Stimulated activated CD4-positive, alpha-beta T cell treated with anti-CD3 and anti-CD28 coated beads, Interleukin-4, amount 100 ng/mL, for 48 hours (primary cell): ENCODE measurements around the gene RNU6-9.
"Not testable (repeated sequence)": the region's sequence is repeated elsewhere in the genome, so short reads cannot be mapped to it uniquely, and the experiment has no call there.

Experiments used
- DNase-seq, 2 donors: peaks; one replicate each; pipeline ENCODE4 v3.0.0-alpha.2; 2020; ENCODE audit warnings: low read depth in 2 of 2

The RNU6-9 gene

DNA sequence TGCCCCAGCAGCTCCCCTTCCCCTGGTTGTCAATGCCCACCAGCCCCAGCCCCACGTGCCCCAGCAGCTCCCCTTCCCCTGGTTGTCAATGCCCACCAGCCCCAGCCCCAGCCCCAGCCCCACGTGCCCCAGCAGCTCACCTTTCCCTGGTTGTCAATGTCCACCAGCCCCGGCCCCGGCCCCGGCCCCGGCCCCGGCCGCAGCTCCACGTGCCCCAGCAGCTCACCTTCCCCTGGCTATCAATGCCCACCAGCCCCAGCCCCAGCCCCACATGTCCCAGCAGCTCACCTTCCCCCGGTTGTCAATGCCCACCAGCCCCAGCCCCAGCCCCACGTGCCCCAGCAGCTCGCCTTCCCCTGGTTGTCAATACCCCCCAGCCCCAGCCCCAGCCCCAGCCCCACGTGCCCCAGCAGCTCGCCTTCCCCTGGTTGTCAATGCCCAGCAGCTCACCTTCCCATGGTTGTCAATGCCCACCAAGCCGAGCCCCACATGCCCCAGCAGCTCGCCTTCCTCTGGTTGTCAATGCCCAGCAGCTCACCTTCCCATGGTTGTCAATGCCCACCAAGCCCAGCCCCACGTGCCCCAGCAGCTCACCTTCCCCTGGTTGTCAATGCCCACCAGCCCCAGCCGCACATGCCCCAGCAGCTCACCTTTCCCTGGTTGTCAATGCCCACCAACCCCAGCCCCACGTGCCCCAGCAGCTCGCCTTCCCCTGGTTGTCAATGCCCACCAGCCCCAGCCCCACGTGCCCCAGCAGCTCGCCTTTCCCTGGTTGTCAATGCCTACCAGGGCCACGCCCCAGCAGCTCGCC lies 14.3 kb upstream of the RNU6-9 start:
- DNase-seq: not testable (repeated sequence)

DNA sequence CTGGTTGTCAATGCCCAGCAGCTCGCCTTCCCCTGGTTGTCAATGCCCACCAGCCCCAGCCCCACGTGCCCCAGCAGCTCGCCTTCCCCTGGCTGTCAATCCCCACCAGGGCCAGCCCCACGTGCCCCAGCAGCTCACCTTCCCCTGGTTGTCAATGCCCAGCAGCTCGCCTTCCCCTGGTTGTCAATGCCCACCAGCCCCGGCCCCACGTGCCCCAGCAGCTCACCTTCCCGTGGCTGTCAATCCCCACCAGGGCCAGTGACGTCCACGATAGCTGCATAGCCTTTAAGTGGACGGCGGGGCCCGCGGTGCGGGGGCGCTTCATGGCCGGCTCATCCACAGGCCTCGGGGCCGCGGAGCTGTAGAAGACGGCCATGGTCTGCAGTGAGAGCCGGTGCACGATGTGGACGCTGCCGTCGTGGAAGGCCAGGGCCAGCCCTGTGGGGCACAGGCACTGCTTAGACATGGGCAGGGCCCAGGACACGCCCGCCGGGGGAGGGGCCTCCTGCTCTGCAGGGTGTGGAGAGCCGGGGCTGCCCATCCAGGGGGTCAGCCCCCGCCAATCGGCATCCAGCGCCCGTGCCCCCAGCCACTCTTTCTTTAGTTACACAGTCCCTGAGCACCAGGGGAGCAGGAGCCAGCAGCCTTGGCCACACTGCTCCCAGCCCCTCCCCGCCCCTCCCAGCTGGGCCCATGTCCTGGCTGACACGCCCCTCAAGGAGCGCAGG lies 13.4 kb upstream of the RNU6-9 start:
- no peak for DNase-seq

DNA sequence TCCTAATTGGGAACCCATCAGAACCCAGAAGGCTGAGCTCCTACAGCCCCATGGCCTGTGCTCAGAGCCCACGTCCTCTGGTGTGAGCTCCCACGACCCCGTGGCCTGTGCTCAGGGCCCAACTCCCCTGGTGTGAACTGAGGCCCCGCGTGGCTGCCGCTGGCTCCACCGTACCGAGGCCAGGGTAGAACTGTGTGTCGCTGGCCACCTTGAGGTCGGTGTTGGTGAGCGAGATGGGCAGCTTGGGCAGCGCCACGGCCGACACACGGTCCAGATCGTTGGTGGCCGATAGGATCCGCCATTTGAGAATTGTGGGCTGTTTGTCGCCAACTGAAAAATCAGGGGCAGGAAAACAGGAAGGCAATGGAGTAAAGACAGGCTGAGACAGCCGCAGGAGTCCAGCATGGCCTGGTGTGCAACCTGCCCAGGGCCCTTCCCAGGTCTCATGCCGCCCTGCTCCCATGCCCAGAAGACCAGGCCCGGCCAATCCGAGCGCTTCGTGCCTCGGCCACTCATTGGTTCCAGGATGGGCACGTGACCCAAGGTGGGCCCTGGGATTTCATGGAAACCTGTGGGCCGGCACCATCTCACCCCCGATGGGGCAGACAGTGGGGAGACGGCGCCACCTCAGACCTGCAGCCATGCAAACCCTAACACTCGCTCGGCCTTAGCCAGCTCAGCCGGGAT lies 11.8 kb upstream of the RNU6-9 start:
- no peak for DNase-seq

DNA sequence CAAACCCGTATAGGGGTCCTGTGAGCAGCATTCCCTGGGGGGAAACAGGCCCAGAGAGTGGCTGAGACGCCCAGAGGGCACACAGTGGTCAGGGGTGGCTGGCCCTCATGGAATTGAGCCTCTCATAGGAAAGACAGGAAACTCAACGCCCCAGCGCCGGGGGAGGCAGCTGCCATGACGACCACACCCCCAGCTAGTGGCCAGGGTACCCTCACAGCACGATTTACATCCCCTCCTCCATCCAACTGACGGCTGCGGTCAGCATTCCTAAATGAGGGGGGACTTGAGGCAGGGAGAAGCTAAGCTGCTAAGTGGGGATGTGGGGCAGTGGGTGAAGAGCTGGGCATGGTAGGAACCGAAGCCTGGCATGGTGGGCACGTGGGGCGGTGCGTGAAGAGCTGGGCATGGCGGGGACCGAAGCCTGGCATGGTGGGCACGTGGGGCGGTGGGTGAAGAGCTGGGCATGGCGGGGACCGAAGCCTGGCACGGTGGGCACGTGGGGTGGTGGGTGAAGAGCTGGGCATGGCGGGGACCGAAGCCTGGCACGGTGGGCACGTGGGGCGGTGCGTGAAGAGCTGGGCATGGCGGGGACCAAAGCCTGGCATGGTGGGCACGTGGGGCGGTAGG lies 10.3 kb upstream of the RNU6-9 start:
- no peak for DNase-seq

DNA sequence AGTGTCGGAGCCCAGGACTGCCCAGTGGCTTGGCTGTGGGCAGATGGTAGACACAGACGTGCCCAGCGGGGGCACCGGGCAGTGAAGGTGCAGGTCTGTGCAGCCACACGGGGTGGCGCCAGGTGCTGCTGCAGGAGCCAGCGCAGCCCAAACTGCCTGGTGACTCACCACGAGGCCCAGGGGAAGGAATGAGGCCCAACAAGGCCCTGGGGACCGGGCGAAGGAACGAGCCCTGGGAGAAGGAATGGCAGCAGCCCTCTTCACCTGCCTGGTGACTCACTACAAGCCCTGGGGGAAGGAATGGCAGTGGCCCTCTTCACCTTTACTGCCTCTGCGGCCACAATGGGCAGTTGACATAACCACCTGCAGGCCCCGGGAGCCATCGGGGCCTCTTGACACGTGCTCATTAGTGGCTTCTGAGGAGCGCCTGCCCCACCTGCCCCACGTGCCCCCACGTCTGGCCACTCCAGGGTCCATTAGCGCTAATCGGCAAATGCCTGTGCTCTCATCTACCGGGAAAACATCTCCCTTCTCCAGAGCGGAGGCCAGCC lies 9.5 kb upstream of the RNU6-9 start:
- no peak for DNase-seq

DNA sequence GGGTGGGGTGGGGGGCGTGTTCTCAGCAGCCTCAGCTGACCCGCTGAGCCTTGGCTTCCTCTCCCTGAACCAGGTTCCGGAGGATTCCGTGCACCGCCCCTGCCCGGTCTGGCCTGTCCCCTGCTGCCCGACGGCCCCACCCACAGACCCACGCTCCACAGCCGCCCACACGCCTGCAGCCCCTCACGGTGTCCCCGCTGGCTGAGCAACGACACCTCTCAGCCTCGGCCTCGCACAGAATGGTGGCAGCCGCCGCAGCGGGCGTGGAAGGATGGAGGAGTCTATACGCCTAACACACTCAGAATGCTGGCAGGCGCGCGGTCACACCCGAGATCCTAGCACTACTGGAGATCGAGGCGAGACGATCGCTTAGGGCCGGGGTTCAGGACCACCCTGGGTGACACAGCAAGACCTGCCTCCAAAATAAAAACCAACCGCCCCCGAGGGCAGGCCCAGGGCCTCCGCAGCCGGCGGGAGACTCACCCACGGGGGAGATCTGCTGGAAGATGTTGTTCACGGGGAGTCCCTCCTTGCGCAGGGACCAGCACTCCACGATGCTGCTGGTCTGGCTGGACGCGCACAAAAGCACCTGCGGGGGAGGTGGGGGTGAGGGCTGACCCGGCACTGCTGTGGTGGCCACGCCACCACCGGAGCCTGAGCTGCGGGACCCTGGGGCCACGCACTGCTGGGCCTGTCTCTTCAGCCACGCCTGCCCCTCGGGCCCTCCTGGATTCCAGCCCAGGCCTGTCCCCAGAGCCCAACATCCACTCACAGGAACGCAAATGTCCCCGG lies 8.7 kb upstream of the RNU6-9 start:
- no peak for DNase-seq

DNA sequence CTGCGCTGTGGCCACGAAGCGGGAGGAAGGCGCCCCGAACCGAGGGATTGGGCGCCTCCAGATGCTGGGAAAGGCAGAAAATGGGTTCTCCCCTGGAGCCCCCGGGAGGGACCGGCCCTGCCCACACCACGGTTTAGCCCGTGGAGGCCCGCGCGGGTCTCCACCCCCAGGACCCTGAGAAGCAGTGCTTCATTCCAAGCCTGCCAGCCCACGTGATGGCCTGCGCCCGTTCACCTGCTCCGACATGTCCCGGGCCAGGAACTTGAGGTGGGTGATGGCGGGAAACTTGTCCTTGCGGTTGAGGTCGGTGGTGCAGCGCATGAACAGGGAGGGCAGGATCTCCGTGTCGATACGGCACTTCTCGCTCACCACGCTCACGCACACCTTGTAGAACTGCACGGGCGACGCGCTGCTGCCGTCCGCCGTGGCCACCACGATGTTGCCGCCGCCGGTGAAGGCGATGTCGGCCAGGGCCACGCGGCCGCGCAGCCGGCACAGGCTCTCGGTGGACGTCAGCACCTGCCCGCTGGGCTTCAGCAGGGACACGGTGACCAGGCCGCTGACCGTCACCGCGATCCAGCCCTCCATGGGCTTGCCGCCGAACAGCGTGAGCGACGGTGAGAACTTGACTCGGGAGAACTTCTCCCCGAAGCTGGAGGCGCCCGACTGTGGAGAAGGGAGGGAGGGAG lies 7.6 kb upstream of the RNU6-9 start:
- no peak for DNase-seq

DNA sequence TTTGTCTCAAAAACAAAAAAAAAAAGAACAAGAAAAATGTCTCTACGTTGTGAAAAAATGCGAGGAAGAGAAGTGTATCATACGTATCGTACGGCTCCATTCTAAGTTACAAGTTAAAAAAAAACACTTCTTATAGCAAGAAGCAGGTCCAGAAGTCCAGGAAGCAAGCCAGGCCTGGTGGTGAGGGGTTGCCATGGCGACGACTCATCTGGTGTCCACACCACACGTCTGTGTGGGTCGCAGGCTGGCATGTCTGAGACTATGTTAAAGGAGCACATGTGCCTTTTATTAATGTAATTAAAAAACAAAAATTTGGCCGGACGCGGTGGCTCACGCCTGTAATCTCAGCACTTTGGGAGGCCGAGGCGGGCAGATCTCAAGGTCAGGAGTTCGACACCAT lies 6.2 kb upstream of the RNU6-9 start:
- no peak for DNase-seq

DNA sequence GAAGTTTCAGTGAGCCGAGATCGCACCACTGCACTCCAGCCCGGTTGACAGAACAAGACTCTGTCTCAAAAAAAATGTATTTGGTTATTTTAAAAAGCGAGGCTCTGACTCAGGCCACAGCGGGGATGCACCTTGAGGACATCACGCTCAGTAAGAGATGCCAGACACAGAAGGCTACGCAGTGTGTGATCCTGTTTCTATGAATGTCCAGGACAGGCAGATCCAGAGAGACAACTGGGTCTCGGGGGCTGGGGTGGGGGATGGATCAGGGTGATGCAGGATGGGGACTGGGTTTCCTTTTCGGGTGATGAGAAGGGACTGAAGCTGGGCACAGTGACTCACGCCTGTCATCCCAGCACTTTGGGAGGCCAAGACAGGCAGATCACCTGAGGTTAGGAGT lies 5.7 kb upstream of the RNU6-9 start:
- DNase-seq: no peak

DNA sequence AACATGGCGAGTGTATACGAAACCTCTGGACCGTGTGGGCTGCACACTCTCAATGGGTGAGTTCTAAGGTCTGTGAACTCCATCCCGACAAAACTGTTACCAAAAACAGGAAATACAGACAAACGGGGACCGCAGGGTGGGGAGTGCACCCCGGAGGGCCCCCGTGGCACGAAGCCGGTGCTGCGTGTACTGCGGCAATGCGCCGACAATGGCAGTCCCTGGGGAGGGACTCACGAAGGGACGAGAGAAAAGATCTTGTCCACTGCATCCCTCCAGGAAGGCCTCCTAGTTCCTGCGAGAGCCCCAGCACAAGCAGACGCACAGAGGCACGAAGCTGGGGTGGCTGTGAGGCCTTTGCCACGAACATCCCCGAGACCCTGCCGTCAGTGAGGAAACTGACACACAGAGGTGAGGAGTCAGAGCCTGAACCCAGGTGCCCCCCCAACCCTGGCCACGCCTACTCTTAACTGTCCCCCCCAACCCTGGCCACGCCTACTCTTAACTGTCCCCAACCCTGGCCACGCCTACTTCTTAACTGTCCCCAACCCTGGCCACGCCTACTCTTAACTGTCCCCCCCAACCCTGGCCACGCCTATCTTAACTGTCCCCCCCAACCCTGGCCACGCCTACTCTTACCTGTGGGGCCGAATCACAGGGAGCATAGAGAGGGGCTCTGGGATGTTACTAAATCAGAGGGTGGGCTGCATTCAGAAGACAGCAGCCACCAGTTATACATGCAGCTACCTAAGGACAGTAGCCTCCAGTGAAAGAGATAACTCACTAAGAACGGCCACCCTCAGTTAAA lies 4.5 kb upstream of the RNU6-9 start:
- no peak for DNase-seq

DNA sequence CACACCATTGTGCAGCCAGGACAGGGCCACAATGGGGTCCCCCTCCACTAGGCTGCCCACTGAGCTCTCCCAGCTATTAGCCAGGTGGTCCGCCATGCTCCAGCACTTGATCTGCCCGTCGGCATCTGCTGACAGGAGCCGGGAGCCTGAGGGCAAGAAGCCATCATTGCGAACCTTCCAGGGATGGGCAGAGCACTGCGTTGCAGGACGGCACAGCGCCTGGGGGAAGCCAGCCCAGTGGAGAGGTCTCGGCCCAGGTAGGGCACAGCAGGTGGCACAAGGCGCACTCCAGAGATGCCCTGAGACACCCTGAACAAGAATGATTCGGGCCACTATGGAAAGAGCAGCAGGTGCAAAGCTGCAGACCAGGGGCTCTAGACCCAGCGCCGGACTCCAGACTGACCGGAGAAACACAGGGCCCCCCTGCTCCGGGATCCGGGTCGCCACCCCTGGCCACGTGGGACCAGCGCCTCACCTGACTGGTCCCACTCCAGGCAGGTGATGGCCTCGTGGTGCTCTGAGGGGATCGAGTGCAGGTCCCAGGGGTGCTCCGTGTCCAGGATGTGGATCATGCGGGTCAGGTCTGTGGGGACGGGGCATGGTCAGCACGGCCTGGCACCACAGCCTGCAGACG lies 3.5 kb upstream of the RNU6-9 start:
- DNase-seq: no peak

DNA sequence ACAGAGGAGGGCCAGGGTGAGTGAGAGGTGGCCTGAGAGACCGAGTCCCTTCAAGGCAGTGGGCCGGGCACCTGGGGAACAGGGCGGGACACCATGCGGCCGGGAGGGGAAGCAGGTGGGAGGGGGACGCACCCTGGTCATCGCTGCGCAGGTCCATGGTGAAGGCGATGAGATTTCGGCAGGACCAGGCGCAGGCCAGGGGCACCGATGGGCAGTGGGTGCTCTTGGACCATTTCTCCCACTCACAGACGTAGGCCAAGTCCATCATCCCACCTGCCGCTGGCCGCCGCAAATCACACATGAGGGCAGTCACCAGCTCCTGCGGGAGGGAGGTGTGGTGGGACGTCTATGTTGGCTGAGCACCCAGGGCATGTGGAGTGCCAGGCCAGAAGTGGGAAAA lies 2.5 kb upstream of the RNU6-9 start:
- DNase-seq: no peak

DNA sequence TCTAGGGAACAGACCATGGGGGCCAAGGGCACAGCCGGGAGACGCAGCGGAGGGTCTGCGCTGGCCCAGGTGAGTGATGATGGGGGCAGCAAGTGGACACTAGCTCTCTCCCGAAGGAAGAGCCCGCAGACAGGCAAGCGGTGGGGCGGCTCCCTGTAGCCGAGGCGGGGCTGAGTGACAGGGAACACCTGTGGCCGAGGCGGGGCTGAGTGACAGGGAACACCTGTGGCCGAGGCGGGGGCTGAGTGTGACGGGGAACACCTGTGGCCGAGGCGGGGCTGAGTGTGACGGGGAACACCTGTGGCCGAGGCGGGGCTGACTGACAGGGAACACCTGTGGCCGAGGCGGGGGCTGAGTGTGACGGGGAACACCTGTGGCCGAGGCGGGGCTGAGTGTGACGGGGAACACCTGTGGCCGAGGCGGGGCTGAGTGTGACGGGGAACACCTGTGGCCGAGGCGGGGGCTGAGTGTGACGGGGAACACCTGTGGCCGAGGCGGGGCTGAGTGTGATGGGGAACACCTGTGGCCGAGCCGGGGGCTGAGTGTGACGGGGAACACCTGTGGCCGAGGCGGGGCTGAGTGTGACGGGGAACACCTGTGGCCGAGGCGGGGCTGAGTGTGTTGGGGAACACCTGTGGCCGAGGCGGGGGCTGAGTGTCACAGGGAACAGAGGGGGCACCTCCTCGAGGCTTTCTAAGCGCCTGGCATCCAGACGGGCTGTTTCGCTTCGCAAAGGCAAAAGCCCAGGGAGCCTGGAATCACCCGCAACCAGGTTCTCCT lies 1.7 kb upstream of the RNU6-9 start:
- DNase-seq: not testable (repeated sequence)

DNA sequence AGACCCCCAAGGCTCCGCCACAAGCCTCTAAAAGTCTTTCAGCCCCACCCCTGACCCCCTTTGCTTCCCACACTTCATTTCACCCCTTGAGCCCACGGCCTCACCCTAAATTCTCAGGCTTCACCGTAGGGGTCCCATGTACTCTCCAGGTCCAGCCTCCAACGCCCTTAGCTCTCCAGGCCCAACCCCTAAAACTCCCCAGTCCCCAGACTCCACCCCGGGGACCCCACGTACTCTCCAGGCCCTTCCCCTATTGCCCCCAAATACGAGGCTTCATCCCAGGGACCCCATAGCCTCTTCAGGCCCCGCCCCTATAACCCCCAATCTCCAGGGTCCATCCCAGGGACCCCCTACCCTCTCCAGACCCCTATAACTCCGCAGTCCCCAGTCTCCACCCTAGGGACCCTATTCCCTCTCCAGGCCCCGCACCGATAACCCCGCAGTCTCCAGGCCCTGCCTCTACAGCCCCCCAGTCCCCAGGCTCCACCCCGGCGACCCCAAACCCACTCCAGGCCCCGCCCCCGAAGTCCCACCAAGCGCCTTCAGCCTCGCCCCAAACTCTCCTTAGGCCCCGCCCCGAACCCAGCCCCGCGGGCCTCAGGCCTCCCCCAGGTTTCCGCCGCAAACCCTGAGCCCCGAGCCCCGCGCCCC lies 916 bp upstream of the RNU6-9 start:
- DNase-seq: no peak

DNA sequence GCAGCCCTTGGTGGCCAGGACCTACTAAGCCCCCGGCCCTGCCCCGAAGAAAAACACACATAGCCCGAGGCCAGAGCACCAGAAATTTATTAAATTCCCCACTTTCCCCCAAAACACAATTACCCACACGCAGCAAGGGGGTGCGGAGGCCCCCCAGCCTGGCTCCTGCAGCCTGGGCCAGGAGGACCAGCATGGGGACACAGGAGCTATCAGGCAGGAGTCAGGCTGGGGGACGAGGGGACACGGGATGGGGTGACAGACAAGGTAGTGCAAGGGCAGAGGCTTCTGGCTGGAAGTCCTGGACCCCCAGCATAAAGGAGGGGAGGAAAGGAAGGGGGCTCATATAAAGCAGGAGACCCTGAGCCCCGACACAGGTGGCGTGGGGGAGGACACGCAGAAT lies 3.1 kb downstream of the RNU6-9 start:
- no peak for DNase-seq

DNA sequence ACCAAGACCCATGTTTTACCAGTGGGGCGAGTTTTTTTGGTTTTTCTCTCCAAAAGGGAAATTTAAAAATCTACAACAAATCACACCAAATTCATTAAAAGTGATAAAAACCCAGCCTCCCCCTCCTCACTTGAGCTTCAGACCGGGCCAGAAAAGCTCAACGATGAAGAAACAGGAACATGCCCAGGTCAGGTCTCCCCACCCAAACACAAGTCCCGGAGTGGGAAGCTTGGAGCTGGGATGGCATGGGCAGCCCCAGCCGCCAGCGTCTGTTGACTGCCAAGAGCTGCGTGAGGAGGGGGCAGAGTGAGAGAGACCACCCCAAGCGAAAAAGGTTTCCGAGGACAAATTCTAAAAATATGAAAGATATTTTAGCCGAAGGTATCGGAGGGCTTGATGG lies 3.7 kb downstream of the RNU6-9 start:
- DNase-seq: no peak

DNA sequence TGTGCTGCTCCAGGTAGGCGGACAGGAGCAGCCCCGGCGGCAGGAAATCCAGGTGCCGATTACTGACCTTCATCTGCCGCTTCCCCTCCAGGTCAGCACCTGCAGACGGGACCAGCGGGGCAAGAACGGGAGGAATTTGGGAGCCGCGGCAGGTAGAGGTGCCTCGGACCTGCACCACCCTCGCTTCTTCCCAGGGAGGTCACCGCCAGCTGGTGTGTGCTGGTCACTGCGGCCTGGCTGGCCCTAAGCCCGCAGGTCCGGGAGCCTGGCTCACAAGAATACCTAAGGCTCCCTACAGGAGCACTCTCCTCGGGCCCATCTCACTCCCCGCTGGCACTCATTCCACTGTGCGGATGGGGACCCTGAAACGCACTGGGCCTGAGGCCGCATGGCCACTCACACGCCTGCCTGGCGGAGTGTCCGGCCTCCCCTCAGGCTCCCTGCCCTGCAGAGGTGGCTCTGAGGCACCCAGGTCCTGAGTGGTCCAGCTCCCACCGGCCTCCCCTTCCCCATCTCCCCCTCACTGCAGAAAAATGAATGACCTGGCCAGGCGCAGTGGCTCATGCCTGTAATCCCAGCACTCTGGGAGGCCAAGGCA lies 4.3 kb downstream of the RNU6-9 start:
- DNase-seq: no peak

DNA sequence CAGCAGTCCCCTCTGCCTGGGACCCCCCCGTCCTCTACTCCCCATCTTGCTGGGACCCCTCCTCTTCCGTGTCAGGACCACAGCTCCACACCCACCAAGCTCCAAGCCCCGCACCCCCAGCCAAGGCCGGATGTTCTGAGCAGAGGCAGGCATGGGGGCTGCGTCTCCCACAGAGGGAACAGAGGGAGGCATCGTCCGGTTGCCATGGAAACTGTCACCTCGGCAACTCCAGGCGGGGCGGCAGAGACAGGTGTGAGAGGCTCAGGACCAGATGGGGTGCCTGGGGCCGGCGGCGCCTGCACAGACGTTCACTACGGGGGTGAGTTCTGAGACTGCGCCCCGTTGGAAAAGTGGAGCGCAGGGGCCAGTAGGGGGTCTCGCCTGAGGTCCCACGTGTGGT lies 5.4 kb downstream of the RNU6-9 start:
- DNase-seq: no peak
